HG02870 (cell line): ENCODE measurements around the gene OR10G4.
"Not testable (repeated sequence)": the region's sequence is repeated elsewhere in the genome, so short reads cannot be mapped to it uniquely, and the experiment has no call there.

Source experiments
- ATAC-seq: cut with Tn5 transposase; IDR thresholded peaks from one replicate; pipeline ENCODE4 v1.9.1; 2021; ENCODE audit warnings: mild to moderate bottlenecking, moderate library complexity; ENCODE audit not compliant: unreplicated experiment

Gene OR10G4, protein sequence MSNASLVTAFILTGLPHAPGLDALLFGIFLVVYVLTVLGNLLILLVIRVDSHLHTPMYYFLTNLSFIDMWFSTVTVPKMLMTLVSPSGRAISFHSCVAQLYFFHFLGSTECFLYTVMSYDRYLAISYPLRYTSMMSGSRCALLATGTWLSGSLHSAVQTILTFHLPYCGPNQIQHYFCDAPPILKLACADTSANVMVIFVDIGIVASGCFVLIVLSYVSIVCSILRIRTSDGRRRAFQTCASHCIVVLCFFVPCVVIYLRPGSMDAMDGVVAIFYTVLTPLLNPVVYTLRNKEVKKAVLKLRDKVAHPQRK

DNA sequence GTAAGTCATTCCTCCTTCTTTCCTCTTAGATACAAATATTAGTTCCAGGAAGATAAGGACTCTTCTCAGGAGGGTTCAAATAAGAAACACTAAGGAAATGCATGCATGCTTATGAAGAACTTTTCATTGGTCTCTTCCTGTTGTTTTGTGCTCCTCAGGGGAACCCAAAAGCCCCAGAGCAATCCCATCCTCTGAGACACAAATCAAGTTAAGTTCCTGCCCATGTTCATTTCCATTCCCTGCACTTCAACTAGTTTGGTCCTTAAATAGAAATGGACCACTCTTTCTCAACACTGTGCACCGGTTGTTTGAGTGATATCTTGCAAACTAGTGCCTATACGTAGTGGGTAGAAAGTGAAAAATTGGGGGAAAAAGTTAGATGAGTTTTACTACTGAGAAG, at the start of gene OR10G4:
Gene OR10G4, plus strand, starts transcription at position 301 of the 400 bp plus-strand sequence. CDS start 2,578 bp downstream, outside the sequence.
- ATAC-seq, result no peak

DNA sequence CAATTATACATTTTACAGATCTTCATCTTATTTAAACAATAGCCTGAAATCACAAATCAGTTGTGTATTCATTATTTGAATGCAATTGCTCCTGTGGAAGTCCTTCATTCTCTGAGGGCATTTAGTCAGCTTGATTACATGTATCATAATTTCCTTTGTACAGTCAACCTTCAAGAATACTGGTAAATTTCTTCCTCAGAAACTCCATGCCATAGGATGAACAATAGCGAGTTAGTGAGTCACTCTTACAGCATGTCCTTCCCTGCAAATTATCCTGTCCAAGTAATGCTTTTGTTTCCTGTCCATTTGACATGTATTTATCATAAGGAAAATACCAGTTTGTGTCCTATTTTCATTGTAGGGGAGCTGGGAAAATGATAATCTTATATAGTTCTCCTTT, 39.0 kb upstream of the OR10G4 start:
- ATAC-seq, result no peak

DNA sequence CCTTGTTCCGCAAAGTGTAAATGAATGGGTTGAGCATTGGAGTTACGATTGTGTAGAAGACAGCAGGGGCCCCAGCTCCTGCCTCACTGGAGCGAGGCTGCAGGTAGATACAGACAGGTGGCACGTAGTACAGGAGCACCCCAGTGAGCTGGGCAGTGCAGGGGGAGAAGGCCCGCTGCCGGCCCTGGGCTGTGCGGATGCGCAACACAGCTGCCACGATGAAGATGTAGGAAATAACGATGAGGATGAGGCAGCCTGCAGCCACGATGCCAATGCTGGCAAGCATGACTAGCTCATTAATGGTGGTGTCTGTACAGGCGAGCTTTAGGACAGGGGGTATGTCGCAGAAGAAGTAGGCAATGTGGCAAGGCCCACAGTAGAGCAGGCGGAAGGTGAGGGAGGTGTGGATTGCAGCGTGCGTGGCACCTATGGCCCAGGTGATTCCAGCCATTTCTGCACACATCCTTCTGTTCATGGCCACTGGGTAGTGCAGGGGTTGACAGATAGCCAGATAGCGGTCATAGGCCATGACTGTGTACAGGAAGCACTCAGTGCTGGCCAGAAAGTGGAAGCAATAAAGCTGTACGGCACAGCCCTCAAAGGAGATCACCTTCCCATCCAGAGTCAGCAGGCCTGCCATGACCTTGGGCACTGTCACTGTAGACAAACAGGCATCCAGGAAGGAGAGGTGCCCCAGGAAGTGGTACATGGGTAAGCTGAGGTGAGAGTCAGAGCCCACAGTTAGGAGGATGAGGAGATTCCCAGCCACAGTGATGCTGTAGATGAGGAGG, 35.8 kb upstream of the OR10G4 start:
- ATAC-seq, result no peak

DNA sequence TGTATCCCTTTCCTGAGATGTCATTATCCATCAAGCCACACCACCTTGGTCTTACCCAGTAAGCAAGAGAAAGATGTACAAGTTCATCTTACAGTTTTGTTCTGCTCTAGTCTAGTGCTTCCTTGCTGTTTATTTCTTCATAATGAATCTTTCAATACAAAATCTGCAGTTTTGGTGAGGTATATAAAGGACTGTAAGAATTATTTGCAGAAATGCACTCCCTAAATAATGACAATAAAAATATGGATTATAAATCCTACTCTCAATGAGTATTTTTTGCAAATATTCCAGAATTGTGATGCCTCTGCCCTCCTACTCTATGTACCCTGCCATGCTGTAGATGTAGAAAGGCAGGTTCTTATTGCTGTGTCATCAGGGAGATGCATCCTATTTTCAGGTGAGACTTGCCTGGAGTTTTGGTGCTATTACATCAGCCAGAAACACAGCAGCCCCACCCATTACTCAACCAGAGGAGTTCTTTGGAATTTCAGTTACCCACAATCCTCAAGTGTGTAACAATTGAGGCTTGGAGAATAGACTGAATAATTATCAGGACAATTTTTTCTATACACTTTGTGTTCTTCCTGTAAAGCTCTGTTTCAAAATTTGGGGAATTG, 35.0 kb upstream of the OR10G4 start, which contains the start of gene OR10S1:
Gene OR10S1, minus strand, starts transcription at position 51 of the 617 bp plus-strand sequence. CDS start 117 bp downstream, outside the sequence.
- ATAC-seq, result no peak

DNA sequence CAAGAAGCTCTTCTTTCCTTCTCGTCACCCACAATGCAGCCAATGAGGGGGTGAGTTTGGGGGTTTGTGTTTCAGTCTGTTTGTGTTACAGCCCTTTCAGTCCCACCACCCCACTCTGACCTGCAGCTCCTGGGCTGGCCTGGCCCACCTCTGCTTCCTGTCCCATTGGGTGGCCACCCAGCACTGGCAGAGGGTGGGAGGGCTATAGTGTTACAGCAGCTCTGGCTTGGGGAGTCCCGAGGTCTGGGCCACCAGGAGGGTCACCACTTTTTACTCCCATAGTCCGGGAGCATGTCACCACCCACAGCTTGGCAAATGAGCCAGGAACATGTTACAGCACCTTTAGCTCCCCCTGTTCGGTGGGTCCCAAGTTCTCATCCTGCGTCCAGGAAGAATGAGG, 33.5 kb upstream of the OR10G4 start:
- no peak for ATAC-seq

DNA sequence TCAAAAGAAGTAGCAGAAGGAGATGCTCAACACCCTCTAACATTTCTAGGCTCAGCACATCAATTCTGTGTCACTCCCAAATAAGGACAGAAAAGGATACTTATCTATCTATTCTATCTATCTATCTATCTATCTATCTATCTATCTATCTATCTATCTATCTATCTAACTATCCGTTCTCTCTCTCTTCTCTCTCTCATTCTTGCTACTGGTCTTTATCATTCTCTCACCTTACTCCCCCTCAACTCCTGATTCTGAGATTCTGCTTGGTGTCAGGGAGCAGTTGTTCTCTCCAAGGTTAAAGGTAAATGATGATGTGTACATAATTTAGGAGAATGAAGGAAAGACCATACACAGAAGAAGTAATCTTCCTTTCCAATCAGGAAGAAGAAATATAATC, 17.7 kb upstream of the OR10G4 start, which contains the start of gene OR10G6:
Gene OR10G6, minus strand, starts transcription at position 43 of the 400 bp plus-strand sequence. Its CDS starts 0 bp downstream, at position 43.
- ATAC-seq, result no peak

DNA sequence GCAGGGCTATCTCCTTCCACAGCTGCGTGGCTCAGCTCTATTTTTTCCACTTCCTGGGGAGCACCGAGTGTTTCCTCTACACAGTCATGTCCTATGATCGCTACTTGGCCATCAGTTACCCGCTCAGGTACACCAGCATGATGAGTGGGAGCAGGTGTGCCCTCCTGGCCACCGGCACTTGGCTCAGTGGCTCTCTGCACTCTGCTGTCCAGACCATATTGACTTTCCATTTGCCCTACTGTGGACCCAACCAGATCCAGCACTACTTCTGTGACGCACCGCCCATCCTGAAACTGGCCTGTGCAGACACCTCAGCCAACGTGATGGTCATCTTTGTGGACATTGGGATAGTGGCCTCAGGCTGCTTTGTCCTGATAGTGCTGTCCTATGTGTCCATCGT, 3.0 kb downstream of the OR10G4 start:
- ATAC-seq, result not testable (repeated sequence)

DNA sequence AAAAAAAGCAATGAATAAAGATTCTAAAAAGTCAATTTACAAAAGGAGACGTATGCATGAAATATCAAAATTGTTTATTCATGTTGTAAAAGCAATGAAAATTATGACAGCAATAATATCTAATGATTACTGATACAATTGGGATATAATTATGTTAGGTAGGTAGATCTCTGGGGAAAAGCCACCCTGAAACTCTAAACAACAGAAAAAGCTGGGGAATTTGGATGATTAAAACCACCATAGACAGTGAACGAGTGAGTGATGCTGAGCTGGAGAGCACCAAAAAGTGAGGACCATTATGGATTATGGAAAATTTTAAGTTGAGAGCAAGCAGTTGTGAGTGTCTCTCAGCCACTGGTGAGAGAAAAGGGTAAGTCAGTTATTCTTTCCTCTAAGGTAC, 13.7 kb downstream of the OR10G4 start, which contains the start of gene OR10G8:
Gene OR10G8, plus strand, starts transcription at position 301 of the 400 bp plus-strand sequence. CDS start 2,825 bp downstream, outside the sequence.
- ATAC-seq, result no peak

DNA sequence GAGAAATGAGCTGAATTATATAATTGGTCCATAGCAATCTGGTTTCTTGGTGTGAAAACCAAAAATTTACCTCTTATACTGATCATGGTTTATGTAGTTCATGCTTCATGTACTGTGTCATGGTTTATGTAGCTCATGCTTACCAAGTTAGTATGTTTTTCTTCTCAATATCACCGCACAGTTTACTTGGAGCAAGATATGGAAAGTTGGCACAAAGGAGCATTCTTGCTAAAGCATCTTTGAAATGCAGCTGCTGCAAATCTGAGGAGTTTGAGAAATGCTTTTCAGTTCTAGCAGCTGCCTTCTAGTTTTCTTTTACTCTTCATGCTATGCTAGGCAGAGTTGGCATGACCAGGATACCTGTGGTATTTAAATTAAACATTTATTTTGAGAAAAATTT, 23.9 kb downstream of the OR10G4 start:
- ATAC-seq, result no peak

DNA sequence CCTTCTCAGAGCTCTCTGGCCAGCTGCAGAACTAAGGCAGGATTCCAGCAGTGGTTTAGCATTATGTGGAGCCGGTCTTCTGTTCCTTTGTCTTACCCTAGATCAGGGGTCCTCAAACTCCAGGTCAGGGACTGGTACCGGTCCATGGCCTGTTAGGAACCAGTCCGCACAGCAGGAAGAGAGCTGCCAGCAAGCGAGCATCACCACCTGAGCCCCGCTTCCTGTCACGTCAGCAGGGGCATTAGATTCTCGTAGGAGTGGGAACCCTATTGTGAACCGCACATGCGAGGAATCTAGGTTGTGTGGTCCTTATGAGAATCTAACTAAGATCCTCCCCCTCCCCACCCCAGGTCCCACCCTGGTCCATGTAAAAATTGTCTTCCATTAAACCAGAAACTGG, 26.8 kb downstream of the OR10G4 start:
- no peak for ATAC-seq

DNA sequence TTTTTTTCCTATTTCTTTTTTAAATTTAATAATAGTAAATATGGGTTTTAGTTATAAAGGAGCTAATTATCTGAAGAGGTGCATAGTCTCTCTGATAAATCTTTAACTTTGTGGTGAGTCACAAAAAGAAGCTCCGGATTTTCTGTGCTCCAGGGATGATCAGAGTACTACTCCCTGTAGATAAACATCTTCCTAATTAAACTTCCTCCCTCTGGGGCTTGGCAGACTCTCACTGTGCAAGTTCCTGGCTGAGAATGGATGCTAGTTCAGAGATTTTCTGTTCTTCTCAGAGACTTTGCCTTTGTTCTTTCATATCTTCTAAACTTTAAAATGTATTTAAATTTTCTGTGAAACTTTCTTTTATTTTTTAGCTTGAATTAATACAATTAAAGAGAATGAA, 28.5 kb downstream of the OR10G4 start, which contains the start of gene OR10G7:
Gene OR10G7, minus strand, starts transcription at position 72 of the 400 bp plus-strand sequence. CDS start 2,324 bp downstream, outside the sequence.
- ATAC-seq, result no peak

DNA sequence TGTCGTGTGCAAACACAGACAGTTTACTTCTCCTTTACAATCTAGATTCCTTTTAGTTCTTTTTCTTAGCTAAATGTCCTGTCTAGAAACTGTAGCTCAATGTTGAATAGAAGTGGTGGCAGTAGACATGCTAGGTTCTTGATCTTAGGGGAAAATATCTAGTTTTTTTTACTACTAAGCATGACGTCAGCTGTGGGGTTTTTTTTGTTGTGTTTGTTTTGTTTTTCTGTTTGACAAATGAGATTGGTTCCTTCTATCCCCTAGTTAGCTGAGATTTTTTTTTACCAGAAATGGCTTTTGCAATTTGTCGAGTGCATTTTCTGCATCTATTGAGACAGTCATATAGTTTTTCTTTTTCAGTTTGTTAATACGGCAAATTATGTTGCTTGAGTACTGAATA, 30.6 kb downstream of the OR10G4 start:
- no peak for ATAC-seq

DNA sequence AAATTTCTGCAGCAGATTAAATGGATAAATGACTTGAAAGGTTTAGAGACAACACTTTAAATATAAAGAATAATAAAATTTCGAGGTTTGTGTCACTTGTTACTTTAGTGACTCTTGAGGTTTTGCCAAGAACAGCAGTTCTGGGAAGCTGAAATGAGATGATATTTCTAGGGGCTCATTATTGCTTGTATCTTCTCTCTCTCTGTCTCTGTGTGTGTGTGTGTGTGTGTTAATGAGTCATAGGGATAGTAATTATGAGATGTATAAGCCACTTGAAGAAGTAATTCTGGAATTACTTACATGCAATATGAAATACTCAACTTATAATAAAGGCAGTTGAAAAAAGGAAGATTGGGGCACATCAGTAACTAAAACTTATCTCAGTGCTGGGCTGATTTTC, 38.0 kb downstream of the OR10G4 start:
- ATAC-seq, result no peak

DNA sequence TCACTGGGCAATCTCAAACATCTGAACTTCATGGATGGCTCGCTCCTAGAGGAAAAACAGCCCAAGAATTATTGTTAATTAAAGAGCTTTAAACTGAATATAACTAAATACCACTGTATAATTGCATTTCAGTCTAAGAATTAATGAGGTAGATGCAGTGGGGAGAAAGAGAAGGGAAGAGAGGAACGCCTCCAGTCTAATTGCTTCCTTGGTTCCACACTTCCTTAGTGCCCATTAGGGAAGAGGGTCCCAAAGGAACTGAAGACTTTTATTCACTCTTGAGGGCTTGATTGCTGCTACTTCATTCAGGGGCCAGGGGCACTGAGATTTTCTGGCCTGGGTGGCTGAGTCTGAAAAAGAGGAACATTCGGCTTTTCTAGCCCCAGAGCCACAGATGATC, 40.2 kb downstream of the OR10G4 start:
- no peak for ATAC-seq
